ENCODE measurements around the gene SHB.

SHB gene

DNA sequence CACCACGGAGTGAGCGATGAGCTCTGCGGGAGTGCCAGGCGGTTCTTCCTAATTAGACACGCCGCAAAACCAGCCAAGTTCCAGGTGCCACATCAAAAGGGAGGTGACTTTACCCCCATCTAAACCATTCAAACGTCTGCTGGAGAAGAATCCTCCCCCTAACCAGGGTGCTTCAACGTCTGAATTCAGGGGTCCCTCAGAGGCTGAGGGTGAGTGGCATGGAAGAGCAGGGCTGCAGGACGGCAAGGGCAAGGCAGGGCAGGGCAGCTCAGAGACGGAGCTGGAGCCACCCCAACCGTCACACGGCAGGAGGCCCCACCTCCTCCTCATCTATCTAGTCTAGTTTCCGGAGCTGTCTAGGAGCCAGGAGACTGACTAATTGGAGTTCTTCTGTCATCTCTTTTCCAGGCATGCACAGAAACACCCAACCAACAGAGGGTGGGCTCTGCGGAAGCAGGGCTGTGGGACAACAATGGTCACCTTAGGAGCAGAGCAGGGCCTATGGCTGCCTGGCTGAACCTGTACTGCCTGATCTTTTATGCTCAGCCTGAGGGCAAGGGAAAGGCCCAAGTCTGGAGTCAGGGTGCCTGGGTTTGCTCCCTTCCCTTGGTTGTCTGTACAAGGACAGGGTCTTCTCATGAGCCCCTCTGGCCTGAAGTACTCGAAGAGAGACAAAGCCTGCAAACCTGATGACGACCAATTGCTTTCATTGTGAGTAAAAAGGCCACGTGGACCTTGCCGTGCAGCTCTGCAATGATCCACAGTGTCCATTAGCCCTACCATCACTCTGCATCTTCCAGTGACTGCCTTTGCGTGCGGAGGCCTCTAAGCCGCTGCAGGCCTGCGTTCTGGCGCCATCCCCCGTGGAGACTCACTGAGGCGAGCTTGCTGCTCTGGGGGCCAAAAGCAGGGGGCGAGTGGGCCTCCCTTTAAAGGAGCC lies 84.1 kb downstream of the SHB start:
- peak; percentile 88 for DNase-seq

DNA sequence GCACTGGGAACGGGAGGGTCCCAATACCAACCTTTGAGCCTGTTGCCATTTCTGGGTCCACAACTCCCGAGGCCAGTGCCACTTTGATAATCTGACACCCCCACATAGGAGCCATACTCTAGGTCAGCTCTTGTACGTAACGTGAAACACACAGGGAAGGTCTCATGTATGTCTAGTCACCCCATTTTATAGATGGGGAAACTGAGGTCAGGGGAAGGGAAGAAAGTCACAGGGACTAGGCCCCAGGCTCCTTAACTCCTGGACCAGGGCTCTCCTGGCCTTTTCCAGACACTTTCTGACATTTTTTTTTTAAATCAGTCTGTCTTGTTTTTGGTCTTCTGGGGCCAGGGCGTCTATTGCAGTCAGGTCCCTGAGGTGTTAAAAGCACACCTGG lies 84.8 kb downstream of the SHB start:
- no peak for DNase-seq

DNA sequence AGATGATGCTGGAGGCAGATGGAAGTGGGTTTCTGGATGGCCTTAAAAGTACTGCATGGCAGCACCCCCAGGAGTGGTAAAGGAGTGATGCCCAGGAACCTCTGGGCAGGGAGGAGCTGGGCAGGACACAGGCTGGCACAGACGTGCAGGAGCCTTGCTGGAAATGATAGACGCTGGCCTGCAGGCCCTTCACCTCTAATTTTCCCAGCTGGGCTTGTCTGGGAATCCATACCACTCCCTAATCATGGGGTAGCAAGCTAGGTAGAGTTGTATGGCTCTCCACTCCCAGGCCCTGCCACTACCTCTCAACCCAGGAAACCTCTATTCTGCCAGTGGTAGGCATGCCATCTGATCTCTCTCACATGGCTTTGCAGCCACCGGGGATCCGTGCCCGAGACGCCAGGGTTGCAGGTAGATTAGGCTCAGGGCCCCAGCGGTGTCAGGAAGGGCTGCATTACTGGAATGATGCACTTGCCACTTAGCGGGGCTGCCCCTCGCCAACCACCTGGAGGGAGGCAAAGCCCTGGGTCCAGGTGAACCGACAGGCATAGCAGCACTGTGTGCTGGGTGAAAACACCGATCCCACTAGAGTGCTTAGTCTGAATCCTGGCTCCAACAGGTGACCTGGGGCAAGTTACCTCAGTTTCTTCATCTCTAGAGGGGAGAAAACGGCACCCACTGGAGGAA lies 85.5 kb downstream of the SHB start:
- DNase-seq: no peak

DNA sequence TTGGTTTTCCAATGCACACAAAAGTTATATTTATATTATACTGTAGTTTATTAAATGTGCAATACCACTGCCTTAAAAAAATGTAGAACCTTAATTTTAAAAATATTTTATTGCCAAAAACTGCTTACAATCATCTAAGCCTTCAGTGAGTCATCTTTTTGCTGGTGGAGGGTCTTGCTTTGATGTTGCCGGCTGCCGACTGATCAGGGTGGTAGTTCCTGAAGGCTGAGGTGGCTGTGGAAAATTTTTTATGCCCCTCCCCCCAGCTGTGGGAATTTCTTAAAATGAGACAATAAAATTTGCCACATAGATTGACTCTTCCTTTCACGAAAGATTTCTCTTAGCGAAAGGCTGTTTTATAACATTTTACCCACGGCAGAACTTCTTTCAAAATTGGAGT lies 89.2 kb downstream of the SHB start:
- peak; percentile 40 for DNase-seq

DNA sequence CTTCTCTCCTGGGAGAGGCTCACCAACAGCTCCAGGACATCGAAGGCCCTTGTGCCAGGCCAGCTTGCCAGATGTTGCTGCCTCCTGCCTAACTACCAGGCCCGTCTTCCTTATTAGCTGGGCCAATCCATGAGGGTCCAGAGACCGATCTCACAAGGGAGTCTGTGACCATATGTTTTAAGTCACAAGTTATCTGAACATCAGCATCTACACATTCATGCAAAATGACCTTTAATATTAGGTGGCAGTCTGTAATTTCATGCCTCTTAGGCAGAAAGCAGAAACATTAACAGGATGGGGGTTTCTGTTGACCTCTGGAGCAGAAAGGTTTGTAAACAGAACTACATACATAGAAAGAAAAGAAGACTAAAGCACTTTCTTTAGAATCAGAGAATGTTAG lies 90.0 kb downstream of the SHB start:
- DNase-seq: no peak

DNA sequence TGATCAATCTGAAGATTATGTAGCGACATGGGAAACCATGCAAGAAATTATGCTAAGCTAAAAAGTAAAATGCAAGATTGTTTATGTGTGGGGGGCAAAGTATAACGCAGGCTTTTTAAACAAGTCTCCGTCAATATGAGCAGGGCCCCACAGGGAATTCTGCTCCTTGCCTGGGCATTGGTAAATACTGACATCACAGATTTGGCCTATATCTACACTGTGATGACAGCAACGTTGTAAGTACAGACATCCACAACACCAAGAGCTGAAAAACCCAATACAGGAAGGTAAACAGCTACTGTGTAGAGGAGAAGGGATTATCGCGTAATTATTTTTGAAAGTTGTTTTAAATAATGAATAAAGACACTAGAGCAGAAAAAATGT lies 90.6 kb downstream of the SHB start:
- no peak for DNase-seq

DNA sequence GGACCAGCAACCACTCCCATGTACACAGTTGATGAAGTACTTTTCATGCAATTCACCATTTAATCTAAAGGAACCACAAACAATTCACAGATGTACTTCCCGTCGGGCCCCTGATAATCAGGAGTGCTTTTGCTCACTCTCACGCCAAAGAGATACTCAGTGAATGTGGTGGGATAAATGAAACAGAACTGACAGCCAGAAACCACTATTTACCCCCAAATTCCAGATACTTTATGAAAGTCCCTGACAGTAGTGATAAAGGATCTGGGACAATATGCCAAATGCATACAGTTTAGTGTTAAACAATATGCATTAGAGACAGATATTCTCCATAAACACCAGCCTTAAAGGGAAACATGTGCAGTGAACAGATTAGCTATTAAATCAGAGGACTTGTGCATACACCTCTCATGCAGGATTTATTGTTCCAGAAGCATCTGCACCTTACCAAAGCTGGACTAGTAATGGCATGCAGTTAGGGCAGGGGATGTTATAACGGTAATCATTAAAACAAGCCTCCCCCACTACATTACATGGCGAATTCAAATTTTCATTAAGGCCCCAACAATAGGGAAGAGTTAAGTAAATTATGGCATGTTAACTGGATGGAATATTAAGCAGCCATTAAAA lies 91.1 kb downstream of the SHB start:
- DNase-seq: no peak

DNA sequence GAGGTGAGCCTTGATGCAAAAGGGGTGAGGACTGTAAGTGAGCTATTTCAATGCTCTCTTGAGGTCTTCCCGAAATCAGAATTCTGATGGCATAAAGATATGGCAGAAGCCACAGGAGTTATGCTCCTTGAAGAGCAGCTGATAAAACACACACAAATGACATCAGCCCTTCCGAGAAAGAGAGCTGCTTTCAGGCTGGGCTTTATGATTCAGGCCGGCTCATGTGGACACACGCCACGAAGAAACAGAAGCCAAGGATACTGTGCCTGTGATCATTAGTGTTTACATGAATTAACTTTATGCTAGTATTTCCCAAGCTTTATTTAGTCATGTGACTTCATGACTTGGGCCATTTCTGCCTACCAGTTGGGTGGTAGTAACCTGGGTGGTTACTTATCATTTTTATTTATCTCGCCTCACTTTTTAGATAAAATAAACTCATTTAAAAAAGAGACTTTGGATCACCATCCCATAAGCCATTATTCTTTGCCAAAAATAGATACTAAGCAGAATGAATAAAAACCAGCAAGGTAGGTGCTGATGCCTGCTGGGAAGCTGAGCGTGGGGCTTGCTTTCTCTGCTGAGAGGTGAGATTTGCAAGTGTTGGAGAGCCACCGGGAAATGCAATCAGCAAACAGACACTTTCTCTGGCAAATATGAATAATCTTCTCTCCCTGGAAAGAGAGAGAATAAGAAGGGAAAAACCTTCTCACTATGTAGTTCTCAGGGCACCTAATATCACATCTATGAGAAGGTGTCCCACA lies 92.1 kb downstream of the SHB start:
- peak; percentile 80 for DNase-seq

DNA sequence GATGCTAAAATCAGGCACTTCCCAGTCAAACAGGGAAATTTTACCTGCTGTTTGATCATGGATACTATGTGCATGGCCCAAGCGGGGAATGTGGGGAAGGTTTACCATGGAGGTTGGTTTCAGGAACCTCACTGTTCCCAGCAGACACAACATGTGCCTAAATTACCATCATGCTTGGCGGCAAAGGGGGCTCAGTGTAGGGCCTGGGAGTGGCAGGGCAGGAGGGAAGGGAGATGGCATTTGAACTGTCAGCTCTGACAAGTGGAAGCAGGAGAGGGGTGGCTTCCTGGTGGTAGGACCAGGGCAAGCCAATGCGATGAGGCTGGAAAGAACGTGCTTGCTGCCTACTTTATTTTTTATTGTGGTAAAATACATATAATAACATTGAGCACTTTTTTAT lies 93.4 kb downstream of the SHB start:
- no peak for DNase-seq

DNA sequence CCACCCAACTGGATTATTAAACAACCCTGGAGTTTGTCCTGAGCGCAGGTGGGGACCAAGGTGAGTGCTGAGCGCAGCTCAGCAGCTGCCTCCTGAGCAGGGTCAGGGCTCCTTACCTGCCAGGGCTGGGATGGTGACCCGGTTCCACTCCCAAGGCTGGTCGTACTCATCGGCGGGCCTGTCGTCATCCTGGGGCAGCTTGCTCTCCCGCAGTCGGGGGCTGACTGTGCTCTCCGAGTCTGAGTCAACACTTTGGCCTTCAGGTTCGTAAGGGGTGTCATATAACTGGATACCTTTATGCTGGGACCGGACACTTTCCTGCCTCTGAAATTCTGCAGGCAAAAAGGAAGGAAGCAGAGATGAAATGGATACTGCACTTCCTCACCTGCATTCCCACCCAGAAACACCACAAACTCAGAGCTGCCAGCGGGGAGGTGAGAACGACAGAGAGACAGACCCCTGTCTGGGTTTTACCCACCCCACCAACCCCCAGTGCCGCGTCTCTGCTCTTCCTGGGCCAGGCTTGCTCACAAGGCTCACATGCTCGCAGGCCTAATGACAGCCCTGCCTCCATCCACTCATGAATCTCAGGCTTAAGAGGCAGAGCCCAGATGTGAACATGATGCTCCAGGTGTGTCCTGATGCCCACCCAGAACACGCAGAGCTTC lies 94.4 kb downstream of the SHB start:
- no peak for DNase-seq

DNA sequence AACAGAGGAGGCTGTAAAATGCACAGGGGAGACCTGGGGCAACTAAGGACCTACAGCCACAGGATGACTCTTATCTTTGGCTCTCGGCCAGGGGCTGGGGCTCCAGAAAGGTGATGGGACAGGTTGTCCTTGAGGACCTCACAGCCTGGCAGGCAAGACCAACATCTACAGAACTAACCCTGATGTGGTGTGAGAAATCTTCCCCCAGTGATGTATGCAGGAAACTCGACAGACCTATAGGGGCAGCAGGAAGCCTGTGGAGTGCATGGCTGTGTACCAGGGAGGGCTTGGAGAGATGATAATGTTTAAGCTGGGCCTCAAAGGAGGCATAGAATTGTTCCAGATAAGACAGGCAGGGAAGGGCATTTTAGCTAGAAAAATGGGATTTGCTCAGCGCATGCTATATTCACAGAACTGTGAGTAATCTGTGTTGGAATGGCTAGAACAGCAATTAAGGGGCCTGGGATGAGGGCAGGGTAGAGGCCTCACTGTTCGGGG lies 96.6 kb downstream of the SHB start:
- DNase-seq: peak; percentile 42

DNA sequence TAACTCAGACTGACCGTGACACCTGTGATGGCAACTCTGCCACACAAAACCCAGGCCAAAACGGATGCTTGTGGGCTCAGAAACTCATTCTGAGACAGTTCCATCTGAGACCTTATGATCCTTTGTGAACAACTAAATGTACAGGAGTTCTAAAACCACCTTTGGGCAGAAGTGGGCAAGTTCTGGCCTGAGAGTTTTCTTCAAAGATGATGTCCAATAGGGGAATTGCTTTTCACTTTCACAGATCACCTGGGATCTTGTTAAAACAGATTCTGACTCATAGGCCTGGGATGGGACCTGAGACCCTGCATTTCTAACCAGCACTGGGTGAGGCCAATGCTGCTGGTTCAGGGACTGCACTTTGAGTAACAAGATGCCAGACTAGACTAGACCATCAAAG lies 97.3 kb downstream of the SHB start:
- DNase-seq: no peak

DNA sequence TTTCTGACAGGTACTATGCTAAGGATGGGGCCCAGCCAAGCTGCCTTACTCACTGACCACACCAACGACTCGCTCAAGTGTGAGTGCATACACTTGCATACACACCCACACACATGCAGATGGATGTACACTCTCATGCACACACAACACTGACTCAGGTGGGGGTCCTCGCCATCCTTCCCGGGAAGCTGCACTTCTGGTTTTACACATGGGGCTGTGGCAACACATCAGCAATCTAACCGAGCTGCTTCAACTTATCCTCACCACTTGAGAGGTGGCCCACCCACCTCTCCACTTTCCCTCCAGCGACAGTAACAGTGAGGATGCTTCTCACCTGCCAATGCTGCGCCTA lies 97.9 kb downstream of the SHB start:
- DNase-seq: peak; percentile 37

DNA sequence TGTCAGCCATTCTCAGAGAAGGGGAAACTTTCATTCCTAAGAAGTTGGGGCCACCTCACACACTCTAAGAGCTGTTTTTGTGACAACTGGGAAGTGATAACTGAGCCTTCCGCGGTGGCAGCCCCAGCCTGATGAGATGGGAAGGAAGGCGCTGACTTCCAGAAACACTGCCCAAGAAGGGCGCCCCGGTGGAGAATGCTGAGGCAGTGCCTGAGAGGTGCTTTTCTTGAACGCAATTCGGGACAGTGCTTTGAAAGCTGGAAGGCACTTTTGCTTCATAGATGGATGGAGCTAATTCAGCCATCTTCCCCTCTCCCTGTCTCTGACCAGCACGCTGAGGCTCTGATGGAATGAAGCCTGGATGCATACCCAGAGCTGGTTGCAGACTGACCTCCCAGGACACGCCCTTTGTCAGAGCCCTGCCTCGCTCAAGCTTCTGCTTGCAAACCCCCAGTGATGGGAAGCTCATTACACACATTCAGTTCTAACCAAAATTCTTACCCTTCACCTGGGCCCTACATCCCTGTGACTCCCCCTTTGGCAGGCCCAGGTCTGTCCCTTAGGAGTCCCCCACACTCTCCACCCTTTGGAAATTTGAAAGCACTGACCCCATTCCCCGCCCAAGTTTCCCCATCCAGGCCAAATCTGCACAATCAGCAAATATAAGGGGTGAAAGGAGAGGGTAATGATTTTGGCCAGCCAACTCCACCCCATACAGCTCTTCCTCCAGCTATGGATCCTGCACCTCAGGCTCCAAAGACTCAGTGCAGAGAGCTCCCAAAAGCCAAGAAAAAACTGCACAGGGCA lies 98.5 kb downstream of the SHB start:
- no peak for DNase-seq

DNA sequence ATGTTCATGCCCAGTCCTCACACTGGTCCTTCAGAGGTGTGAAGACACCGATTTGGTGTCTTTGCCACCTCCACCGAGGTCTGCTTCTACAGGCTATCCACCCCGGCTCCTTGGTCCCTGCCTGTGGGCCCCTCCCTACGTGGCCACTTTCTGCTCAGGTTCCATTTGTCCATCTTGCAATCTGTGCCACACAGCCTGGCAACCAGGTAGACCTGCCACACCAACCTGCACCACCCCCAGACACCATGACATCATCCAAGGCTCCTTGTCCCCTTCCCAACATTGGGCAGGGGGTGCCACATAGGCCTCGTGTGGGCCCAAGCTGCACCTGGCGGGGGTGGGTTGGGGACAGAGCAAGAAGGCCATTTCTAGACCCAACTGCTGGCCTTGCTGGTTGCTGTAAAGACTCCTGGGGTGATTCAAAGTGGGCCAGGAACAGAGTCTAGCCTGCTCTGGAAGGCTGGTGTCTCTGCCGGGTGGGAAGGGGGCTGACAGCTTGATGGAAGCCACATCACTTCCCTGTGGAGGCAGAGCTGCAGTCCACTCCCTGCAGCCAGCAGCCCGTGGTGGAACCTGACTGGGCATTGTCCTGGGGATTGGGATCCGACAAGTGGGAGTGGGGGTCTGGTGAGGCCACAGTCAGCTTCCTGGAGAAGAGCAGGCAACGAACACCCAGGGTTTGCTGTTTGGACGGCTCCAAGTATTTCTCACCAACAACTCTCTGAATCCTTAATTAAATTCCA lies 99.3 kb downstream of the SHB start:
- DNase-seq: no peak

DNA sequence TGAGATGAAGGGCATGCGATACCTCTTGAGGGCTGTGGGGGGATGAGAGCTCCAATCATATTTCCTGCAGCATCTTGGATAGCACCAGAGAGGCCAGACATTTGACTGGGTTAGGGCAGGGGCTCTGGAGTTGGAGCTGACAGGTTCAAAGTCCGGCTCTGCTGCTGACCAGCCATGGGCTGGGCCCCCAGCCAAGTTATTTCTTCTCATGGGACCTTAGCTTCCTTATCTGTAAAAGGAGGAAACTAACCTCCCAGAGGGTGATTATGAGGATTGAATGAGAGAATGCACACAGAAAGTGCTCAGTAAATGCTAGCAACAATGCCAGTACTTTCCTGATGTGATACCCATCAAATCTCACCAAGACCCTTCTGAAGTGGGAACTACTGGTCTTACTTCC lies 99.9 kb downstream of the SHB start:
- no peak for DNase-seq

DNA sequence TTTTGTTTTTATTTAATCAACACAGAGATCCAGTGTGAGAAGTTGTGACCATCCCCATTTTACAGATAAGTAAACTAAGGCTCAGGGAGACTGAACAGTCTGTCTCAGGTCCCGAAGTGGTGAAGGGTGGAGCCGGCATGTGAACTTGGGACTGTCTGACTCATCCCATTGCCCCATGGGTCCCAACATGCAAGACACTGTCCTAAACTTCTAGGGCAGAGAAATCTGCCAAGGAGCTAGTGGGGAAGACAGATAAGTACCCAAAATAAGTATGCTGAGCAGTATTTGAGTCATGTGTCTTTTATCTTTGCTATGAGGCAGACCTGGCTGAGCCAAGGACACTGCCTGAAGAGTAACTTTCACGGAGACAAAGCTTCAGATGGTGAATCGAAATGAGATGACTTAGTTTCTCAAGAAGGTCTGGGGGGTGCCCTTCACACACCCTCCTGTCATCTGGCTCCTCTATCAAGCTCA lies 100.8 kb downstream of the SHB start:
- DNase-seq: peak; percentile 69

DNA sequence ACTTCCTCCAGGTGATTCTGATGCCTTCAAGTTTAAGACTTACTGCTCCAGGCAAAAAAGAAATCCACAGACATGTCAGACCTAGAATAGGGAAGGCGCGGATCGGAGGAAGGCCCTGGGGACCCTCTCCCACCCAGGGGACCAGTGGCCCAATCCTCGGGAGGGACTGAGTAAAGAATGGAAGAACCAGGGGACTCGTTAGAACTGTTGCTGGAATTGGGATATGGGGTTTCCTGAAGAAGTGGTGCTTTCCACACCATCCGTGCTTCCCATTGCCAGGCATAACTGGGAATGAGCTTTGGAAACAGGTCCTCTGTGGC lies 101.3 kb downstream of the SHB start:
- DNase-seq: no peak

DNA sequence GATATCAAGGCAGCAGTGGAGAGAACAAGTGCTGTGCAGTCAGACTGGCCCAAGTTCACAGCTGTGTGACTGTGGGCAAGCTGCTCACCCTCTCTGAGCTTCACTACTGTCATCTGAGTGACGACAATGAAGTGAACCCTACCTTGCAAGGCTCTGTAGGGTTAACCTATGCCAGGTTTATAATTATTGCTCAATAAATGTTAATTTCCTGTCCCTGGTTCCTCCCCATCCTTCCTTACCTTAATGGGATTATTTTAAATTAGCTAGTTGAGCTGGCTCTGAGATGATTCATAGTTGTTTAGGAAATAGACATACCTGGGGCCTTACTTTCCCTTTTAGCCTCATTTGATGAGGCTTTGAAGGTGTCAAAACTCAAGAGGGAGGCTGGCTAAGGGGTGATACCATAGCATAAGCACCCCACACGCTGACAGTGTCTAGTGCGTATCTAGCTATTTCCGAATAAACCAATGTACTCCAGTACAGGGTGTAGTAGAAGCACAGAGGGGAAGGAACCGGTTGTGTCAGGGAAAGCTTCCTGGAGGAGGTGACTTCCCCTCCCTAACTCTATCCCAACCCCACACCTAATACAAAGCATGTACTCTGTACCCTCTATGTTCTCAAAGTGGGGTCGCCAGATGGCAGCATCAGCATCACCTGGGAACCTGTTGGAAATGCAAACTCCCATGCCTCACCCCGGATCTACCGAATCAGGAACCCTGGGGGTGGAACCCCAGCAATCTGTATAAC lies 101.8 kb downstream of the SHB start:
- no peak for DNase-seq

DNA sequence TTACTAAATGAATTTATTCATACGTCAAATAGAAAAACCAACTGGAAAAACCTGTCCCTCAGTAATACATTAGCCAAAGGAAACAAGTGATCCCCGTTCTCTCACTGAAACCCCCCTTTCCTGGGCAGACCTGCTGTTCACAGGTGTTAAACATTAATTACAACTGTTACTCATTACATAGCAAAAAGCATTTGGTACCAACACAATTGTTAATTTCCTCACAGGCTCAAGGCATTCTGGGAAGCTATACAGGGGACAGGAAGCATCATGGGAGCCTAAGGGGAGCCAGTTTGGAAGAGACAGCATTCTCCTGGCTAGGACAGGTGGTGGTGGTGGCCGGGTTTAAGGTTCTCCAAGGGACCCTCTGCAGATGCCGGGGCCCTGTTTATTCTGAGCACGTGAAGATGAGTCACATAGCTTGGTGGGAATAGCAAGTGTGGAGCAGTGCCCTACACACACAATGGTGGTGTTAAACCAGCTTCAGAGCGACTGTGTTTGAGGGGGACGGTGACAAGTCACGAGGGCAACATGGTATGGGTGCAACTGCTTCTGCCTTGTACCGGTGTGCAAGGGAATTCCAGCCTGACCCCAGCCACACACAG lies 102.5 kb downstream of the SHB start:
- no peak for DNase-seq
